GM19438 (cell line): ENCODE data around the gene FOXO3B.
"Not testable (repeated sequence)": the region's sequence is repeated elsewhere in the genome, so short reads cannot be mapped to it uniquely, and the experiment has no call there.

Source experiments
- ATAC-seq: cut with Tn5 transposase; IDR thresholded peaks from one replicate; pipeline ENCODE4 v1.9.1; 2021; ENCODE audit warnings: low read depth; ENCODE audit not compliant: unreplicated experiment

FOXO3B gene

DNA sequence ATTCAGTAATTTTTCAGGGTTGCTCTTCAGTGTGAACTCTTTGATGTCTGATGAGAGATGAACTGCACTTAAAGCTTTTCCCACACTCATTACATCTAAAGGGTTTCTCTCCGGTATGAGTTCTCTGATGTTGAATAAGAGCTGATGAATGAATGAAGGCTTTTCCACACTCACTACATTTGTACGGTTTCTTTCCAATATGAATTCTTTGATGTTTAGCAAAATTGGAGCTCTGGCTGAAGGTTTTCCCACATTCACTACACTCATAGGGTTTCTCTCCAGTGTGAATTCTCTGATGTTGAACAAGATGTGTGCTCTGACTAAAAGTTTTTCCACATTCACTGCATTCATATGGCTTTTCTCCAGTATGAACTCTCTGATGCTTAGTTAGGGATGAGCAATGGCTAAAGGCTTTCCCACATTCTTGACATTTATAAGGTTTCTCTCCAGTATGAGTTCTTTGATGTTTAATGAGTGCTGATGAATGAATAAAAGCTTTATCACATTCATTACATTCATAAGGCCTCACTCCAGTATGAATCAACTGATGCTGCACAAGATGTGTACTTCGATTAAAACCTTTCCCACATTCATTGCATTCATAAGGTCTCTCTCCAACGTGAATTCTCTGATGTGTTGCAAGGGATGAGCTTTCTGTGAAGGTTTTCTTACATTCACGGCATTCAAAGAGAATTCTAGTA is 20.0 kb downstream of the FOXO3B start:
- not testable (repeated sequence) for ATAC-seq

DNA sequence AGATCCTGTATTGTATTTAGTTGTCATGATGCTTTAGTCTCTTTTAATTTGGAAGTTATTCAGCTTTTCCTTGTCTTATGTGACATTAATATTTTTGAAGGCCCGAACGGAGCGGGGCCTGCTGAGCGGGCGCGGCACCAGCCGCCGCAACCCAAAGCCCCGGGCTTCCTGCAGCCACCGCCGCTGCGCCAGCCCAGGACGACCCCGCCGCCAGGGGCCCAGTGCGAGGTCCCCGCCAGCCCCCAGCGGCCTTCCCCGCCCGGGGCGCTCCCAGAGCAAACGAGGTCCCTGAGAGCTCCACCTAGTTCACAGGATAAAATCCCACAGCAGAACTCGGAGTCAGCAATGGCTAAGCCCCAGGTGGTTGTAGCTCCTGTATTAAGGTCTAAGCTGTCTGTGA is 32.0 kb downstream of the FOXO3B start:
- not testable (repeated sequence) for ATAC-seq

DNA sequence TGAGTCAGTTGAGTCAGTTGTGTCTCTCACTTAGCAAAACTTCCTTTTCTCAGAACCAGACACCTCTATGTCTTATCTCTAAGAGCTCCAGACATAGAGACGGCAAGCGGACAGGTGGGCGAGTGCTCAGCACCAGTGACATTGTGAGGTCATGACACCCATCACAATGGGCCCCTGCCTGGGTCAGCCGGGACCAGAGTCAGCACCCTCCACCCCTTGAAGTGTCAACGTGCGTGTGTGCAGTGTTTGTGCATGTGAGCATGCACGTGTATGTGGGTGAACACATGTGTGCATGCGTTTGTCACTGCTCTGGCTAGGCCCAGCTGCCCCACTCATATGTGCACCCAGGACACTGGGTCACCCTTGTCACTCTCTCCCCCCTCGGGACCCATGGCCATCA is 37.8 kb downstream of the FOXO3B start, which contains the start of gene TBC1D28:
TSS of gene TBC1D28 (minus strand) at position 101 of the 400 bp plus-strand sequence. CDS start 3,039 bp downstream, outside the sequence.
- not testable (repeated sequence) for ATAC-seq

DNA sequence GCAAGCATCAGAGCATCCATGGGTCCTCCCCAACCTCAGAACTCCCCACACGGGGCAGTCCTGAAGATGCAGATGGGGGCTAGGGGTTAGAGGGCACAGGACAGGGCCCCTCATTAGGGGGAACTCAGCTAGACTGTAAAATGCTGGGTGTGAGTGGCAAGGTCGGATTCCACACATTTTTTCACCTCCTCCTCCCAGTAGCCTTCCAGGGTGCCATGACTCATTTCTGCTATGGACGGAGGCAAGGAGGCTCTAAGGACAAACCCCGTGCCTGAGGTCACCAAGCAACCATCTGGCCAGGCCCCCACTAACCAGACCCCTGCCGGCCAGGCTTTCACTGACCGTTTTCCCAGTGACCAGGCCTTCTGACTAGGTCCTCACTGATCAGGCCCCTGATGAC is 39.0 kb downstream of the FOXO3B start:
- not testable (repeated sequence) for ATAC-seq

DNA sequence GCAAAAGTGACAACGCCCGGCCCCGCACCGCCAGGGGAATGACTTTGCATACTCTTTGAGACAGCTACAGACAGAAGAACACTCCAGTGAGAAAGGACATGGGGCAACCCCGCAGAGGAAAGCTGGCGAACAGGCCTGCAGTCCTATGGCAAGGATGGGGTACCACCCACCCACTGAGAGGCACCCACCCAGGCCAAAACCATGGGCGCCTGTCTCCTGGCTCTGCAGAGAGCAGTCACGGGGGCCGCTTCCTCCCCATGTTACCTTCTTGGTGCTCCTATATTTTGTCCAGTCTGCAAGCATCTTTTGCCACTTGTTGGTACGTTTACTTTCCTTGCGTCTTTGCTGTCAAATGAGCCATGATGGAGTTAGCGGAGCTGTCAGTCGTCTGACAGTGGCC is 43.8 kb downstream of the FOXO3B start:
- not testable (repeated sequence) for ATAC-seq

DNA sequence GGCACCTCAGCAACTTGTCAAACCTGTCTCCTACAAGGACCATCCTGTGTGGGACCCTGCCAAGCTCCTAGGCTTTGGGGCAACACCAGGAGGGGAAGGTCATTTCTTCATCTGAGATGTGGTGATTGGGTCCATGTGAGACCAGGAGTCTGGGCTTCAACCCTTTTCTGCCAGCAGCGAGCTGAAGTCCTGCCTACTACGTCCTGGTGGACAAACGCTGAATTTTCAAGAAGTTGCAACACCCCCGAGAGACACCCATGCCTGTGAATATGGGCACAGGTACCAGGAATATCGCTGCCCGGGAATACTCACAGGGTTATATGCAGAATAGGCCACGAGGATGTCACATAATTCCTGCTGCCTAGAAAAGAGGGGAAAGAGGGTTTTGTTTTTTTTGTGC is 45.9 kb downstream of the FOXO3B start:
- ATAC-seq, result not testable (repeated sequence)

DNA sequence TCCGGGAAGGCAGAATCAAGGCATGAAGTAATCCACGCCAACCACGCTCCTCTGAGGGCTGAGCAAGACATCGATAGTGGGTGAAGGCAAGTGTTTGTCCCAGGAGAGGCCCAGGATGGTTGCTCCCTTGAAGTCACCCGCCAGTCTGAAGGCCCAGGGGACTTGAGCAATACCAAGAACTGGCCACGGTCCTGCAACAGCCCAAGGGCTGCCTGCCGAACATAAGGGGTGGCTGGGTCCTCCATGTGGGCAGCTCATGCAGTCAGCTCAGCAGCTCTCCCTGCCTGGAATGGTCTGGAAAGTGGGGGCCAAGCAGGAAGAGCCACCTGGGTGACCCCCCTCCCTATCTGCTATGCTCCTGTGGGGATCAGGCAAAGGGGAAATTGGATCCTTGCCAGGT is 46.3 kb downstream of the FOXO3B start:
- not testable (repeated sequence) for ATAC-seq

DNA sequence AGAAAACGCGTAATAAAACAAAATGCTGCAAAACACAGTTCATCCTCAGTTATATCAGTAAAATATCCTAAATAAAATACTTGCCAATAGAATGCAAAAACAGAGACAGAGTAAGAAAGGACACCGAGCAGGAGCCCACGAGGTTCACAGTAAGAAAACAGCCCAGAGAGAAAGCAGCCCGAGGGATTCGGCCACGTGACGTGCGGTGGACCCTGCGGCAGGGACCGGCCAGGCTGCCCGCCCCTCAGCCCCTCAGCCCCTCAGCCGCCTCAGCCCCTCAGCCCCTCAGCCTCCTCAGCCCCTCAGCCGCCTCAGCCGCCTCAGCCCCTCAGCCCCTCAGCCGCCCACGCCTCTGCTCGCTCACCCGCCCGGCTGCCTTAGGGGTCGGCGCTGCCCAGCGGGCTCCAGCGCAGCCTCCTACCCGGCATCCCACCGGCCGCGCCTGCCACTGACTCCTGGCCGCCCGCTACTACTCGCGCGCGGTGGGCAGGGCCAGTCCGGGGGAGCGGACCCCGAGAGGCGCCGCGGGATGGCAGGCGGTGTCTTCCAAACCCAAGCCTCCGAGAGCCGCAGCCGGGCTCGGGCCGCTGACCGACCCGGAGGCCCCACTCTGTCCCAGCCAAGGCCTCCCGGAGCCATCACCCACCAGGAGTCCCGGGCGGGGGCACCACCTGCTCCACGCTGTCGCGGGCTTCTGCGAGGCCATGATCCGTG is 47.4 kb downstream of the FOXO3B start:
- not testable (repeated sequence) for ATAC-seq
